ENCODE measurements around the gene AP3S2. TPM values are rescaled to one million over a fixed set of nuclear protein-coding genes. Genes with fewer than 3 reads are reported as not detected.
"Not testable (repeated sequence)": the region's sequence is repeated elsewhere in the genome, so short reads cannot be mapped to it uniquely, and the experiment has no call there.

AP3S2 gene
- total RNA-seq, 4 donors from 2014 or later = 20.9 to 90.0 (median 72.6) TPM

DNA sequence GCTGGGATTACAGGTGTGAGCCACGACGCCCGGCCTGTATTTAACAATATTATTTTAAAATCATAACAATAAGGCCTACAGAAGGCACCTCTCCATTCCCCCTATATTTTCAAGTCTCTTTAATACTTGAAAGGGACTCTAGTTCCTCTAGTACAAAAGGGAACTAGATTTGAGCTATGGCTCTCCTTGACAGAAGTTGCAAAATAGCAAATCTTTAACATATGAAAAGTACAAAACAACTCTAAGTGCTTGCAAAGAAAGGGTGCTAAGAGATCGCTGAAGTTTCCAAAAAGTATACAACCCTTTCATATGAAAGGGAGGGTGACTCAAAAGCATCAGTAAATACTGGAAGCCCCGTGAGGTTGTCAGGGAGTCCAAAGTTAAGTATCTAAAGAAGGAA lies 23.8 kb downstream of the AP3S2 start:
- WGBS, 2 donors (ENCODE audit: low coverage in 1 of 2) = 94 to 95% methylated on average over 5 of the region's 5 CpGs
- in situ Hi-C loops (cut with MboI; ENCODE audit: low pct_ligation_motif_present in 1 of 4, low pct_unique_long_range_greater_than_20kb in 1 of 4, low sequenced_read_pairs in 3 of 4) = loop anchor here in 2 of 4 donors (5.0 to 10.0 kb wide), 2 partner anchors 108 to 115 kb away; partner anchors contain the start of gene MESP1 (in 1 of the 2)
- TF ChIP-seq POLR2A (IDR thresholded peaks at IDR 0.05) (no peak), POLR2AphosphoS5 (IDR thresholded peaks at IDR 0.05) (no peak), EP300 (IDR thresholded peaks at IDR 0.05; ENCODE audit: low read depth) (no peak)
- TF ChIP-seq, protein P1, sequence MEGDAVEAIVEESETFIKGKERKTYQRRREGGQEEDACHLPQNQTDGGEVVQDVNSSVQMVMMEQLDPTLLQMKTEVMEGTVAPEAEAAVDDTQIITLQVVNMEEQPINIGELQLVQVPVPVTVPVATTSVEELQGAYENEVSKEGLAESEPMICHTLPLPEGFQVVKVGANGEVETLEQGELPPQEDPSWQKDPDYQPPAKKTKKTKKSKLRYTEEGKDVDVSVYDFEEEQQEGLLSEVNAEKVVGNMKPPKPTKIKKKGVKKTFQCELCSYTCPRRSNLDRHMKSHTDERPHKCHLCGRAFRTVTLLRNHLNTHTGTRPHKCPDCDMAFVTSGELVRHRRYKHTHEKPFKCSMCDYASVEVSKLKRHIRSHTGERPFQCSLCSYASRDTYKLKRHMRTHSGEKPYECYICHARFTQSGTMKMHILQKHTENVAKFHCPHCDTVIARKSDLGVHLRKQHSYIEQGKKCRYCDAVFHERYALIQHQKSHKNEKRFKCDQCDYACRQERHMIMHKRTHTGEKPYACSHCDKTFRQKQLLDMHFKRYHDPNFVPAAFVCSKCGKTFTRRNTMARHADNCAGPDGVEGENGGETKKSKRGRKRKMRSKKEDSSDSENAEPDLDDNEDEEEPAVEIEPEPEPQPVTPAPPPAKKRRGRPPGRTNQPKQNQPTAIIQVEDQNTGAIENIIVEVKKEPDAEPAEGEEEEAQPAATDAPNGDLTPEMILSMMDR (IDR thresholded peaks at IDR 0.05) = no peak
- H3K4me1 ChIP-seq = peaks cover 0 to 18% (median 11%) of the 10 kb centered on the region in 4 donors
- peaks cover 0 to 17% (median 6%) of the 10 kb centered on the region in 4 donors for H3K36me3 ChIP-seq
- H3K27me3 ChIP-seq = no peaks in the 10 kb centered on the region
- intact Hi-C loops (cut with DNase I; ENCODE audit: low total_unique reads) = no loop called here
- no peak overlapping the region for H3K4me3 ChIP-seq
- no peaks in the 10 kb centered on the region for H3K9me3 ChIP-seq
- H3K27ac ChIP-seq = no peak overlapping the region
- no peak for DNase-seq

DNA sequence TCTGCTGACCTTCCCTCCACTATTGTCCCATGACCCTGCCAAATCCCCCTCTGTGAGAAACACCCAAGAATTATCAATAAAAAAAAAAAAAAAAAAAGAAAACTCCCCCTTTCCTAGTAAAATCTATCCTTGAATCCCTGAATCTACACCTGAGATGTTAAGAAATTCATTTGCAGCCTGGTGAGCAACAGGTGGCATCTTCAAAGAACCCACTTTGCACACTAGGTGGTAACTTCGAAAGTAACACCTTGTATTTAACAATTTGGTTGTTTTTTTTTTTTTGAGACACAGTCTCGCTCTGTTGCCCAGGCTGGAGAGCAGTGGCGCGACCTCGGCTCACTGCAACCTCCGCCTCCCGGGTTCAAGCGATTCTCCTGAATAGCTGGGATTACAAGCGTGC lies 24.3 kb downstream of the AP3S2 start:
- H3K27ac ChIP-seq; in situ Hi-C loops (cut with MboI; ENCODE audit: low pct_ligation_motif_present in 1 of 4, low pct_unique_long_range_greater_than_20kb in 1 of 4, low sequenced_read_pairs in 3 of 4); DNase-seq; intact Hi-C loops (cut with DNase I; ENCODE audit: low total_unique reads); H3K4me3 ChIP-seq; H3K9me3 ChIP-seq; H3K27me3 ChIP-seq: not testable (repeated sequence)
- WGBS, 2 donors (ENCODE audit: low coverage in 1 of 2) = 67 to 98% methylated on average over 1 to 9 of the region's 9 CpGs
- peaks cover 0 to 20% (median 13%) of the 10 kb centered on the region in 4 donors for H3K4me1 ChIP-seq
- peaks cover 0 to 17% (median 6%) of the 10 kb centered on the region in 4 donors for H3K36me3 ChIP-seq

DNA sequence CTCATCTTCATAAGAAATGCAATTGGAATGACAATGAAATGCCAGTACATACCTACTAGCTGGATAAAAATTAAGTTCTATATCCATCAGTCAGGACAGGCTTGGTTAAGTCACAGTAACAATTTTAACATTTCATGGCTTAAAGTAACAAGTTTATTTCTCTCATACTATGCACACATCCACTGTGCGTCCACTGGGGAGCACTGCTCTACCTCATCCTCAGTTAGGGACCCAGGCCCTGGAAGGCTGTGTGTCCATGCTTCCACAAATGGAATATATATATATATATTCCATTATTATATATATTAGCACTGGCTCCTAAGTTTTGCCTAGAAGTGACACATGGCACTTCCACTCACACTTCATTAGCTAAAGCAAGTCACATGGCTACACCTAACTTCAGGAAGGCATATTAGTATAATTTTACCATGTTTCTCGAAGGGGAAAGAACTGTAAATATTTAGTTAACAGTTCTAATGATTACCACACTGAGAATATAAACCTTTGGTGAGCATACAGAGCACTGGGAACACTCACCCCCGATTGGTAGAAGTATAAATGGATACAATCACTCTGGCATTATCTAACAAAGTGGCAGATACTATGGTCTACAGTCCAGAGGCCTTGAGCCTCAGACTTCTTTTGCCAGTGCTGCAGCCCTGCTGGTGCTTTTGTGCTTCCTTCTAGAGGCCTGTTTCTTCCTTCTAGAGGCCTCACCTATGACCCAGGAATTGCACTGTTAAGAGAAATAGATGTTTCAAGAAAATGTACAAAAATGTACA lies 28.6 kb downstream of the AP3S2 start:
- Histone ChIP-seq H3K36me3 (peaks cover 0 to 6% (median 3%) of the 10 kb centered on the region in 4 donors), H3K27me3 (no peaks in the 10 kb centered on the region), H3K4me3 (no peak overlapping the region), H3K27ac (peak overlapping the region; percentile 43 to 67 (median 64)), H3K9me3 (no peaks in the 10 kb centered on the region), H3K4me1 (peaks cover 4 to 49% (median 35%) of the 10 kb centered on the region in 4 donors)
- no peak for DNase-seq
- in situ Hi-C loops (cut with MboI; ENCODE audit: low pct_ligation_motif_present in 1 of 4, low pct_unique_long_range_greater_than_20kb in 1 of 4, low sequenced_read_pairs in 3 of 4) (no loop called here), intact Hi-C loops (cut with DNase I; ENCODE audit: low total_unique reads) (no loop called here)
- WGBS, 2 donors (ENCODE audit: low coverage in 1 of 2) = 48 to 79% methylated on average over 2 to 3 of the region's 3 CpGs
- no peak for TF ChIP-seq POLR2AphosphoS5 (IDR thresholded peaks at IDR 0.05)
- TF ChIP-seq, protein P1 (IDR thresholded peaks at IDR 0.05) = no peak
- TF ChIP-seq POLR2A (IDR thresholded peaks at IDR 0.05) = no peak
- TF ChIP-seq EP300 (IDR thresholded peaks at IDR 0.05; ENCODE audit: low read depth) = no peak

DNA sequence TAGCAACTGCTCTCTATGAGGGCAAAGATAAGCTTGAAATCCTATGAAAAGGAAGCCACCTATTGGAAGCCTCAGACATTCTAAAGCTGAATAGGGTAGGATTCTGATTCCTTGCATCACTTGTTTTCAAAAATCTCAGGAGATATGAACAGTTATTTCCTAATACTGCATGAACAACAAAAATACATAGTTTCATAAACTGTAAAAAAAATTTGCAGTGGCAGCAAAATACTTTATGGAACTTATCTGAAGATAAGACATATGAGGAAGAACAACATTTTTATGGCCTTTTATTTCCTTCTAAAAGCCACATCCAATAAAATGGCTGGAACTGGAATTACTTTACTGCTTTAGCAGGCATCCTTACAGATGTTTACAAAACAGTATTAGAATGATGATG lies 29.9 kb downstream of the AP3S2 start:
- no peak for DNase-seq
- peaks cover 4 to 62% (median 41%) of the 10 kb centered on the region in 4 donors for H3K4me1 ChIP-seq
- H3K9me3 ChIP-seq = no peaks in the 10 kb centered on the region
- intact Hi-C loops (cut with DNase I; ENCODE audit: low total_unique reads) (no loop called here), in situ Hi-C loops (cut with MboI; ENCODE audit: low pct_ligation_motif_present in 1 of 4, low pct_unique_long_range_greater_than_20kb in 1 of 4, low sequenced_read_pairs in 3 of 4) (no loop called here)
- no peak overlapping the region for H3K4me3 ChIP-seq
- H3K36me3 ChIP-seq = peaks cover 0 to 3% (median 0%) of the 10 kb centered on the region in 4 donors
- H3K27me3 ChIP-seq = no peaks in the 10 kb centered on the region
- TF ChIP-seq EP300 (IDR thresholded peaks at IDR 0.05; ENCODE audit: low read depth) (no peak), POLR2AphosphoS5 (IDR thresholded peaks at IDR 0.05) (no peak), POLR2A (IDR thresholded peaks at IDR 0.05) (no peak)
- TF ChIP-seq, protein P1 (IDR thresholded peaks at IDR 0.05) = no peak
- H3K27ac ChIP-seq = peak overlapping the region; percentile 43 to 67 (median 64)

All from transverse colon (tissue), 4 donors.